ENCODE results near the gene MOBP. TPM values are rescaled to one million over a fixed set of nuclear protein-coding genes. Genes with fewer than 3 reads are reported as not detected.

The MOBP gene
- total RNA-seq, 2 donors from 2014 or later, result 0.34 TPM; not detected in 1

DNA sequence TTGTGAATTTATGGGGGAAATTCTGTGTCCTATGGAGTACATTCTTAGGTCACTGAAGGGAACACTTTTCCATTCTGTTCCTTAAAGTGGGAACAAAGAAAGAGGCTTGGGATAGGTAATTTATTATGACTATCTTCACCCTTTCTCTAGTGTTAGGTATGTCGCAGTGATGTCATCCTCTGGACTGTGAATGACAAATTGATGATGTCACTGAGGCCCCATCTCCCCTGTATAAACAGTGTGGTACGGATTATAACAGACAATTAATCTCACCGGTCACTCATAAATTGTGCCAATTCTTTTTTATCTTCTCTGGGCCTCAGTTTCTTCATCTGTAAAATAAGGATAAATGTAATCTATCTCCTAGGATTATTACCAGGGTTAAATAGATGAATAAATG, 23.5 kb downstream of the MOBP start:
- Mint-ChIP-seq H3K36me3 (ENCODE audit: insufficient read depth in 2 of 2) (no peaks in the 10 kb centered on the region), H3K4me1 (ENCODE audit: low read depth) (no peaks in the 10 kb centered on the region), H3K27me3 (ENCODE audit: low read depth) (peaks cover 24% of the 10 kb centered on the region), H3K9me3 (no peaks in the 10 kb centered on the region), H3K4me3 (no peak overlapping the region), H3K27ac (no peak overlapping the region)
- ATAC-seq (replicated peaks in 1 of 2) (no peak), DNase-seq (no peak)

DNA sequence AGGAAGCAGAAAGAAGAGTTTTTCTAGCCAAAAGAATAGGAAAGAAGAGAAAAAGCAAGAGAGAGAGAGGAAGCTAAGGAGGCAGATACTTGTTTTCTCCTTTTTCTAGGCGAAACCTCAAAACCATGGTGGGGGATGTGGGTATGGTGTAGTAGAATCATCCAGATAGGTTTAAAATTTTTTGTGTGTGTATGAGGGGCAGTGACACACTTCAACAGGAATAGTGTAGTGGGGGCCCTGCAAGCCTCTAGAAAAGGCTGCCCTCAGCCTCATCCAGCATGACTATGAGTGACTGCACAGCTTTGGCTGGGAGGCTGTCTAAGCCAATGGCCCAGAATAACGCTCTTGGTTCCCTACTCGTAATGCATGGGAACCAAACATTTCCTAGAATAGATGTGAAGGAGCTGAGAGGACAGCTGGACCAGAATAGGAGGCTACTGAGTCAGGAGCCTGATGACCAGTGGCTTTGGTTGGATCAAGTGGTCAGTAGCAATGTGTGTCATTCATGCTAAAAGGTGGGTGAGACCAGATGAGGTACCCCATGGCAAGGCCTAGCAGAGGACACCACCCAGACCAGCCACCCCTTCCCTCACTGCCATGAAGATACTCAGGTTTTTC, 24.4 kb downstream of the MOBP start:
- ATAC-seq (replicated peaks in 1 of 2), result no peak

DNA sequence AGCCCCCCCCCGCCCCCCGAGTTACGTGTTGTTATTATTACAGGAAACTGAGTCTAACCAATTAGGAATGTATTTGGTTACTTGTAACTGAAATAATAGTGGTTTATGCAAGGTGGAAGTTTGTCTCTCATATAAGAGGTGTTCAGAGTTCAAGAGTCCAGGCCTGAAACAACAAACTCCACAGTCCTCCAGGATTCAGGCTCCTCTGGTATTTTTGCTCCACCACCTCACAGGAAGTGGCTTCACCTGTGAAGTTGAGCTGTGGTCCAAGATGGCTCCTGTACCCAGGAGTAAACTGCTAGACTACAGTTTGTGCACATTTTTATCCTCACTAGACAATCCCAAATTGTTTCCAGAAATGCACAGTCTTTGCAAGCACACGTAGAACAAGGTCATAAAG, 27.3 kb downstream of the MOBP start:
- no peaks in the 10 kb centered on the region for H3K9me3 Mint-ChIP-seq
- no peak overlapping the region for H3K27ac Mint-ChIP-seq
- no peak for ATAC-seq (replicated peaks in 1 of 2)
- no peak for DNase-seq
- no peaks in the 10 kb centered on the region for H3K36me3 Mint-ChIP-seq (ENCODE audit: insufficient read depth in 2 of 2)
- peaks cover 5% of the 10 kb centered on the region for H3K4me1 Mint-ChIP-seq (ENCODE audit: low read depth)
- peaks cover 12% of the 10 kb centered on the region for H3K27me3 Mint-ChIP-seq (ENCODE audit: low read depth)
- H3K4me3 Mint-ChIP-seq, result no peak overlapping the region

More for the DNA sequence above, 24.4 kb downstream of the MOBP start:
- H3K4me3 Mint-ChIP-seq, result no peak overlapping the region
- no peaks in the 10 kb centered on the region for H3K4me1 Mint-ChIP-seq (ENCODE audit: low read depth)
- DNase-seq, result no peak
- H3K27ac Mint-ChIP-seq, result no peak overlapping the region
- no peaks in the 10 kb centered on the region for H3K36me3 Mint-ChIP-seq (ENCODE audit: insufficient read depth in 2 of 2)
- H3K27me3 Mint-ChIP-seq (ENCODE audit: low read depth), result peaks cover 24% of the 10 kb centered on the region
- H3K9me3 Mint-ChIP-seq, result no peaks in the 10 kb centered on the region

DNA sequence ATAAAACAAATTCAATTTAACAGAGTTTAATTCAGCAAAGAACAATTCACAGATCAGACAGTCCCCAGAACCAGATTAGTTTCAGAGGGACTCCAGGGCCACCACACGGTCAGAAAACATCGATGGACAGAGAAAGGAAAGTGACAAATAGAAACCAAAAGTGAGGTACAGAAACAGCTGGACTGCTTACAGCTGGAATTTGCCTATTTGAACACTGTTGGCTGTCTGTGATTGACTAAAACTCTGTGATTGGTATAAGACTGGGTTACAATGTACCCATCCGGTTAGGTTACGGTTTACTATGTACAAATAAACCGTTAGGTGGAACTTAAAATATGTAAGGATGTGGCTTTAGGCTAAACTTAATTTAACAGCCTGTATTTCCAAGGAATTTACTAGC, 30.3 kb downstream of the MOBP start:
- Mint-ChIP-seq H3K27ac (no peak overlapping the region), H3K36me3 (ENCODE audit: insufficient read depth in 2 of 2) (no peaks in the 10 kb centered on the region), H3K4me3 (no peak overlapping the region), H3K27me3 (ENCODE audit: low read depth) (peaks cover 25% of the 10 kb centered on the region), H3K9me3 (no peaks in the 10 kb centered on the region), H3K4me1 (ENCODE audit: low read depth) (peaks cover 5% of the 10 kb centered on the region)
- ATAC-seq (replicated peaks in 1 of 2) (no peak), DNase-seq (no peak)

DNA sequence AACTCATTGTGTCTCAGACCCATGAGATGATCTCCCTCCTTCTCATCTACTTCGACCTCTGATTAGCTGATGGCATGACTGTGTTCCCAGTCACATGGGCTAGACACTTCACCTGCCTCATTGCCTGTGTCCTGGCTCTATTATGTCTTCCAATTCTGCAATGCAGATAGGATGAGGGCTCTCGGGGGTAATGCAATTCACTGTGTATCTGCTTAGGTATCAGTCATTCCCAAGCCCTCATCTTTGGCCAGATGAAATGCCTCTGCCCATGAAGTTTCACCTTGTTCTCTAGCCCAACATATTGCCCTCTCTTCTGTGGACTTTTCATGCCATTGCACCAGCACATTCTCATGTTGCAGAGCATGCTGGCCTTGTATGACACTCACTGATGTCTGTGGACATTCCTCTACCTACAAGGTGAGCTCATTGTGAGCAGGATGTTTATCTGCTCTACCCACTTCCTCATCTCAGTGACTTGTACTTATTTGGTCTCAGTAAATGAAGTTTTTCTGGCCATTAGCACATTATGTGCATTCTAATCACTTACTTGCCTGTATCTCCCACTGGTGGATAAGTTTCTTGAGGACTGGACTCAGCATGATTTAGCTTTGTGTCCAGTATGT, 32.3 kb downstream of the MOBP start:
- H3K9me3 Mint-ChIP-seq, result no peaks in the 10 kb centered on the region
- H3K4me3 Mint-ChIP-seq, result no peak overlapping the region
- no peaks in the 10 kb centered on the region for H3K36me3 Mint-ChIP-seq (ENCODE audit: insufficient read depth in 2 of 2)
- peaks cover 44% of the 10 kb centered on the region for H3K27me3 Mint-ChIP-seq (ENCODE audit: low read depth)
- no peak for ATAC-seq (replicated peaks in 1 of 2)
- peaks cover 9% of the 10 kb centered on the region for H3K4me1 Mint-ChIP-seq (ENCODE audit: low read depth)
- DNase-seq, result no peak
- H3K27ac Mint-ChIP-seq, result no peak overlapping the region

DNA sequence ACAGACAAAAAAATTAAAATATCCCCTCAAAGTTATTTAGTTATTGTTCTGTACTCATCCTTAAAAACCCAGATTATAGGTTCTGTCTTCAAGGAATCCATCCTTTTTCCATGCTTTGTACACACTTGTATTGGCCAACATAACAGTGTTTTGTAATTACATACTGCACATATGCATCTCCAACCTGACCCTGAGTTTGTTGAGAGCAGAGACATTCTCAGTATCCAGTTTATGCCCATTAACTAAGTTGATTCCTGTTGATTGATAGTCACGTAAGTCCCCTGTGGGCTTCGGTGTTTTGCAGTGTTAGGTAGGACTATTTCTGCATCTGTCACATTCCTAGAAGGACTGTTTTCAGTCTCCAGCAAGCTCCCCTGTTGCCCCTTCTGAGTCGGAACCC, 33.6 kb downstream of the MOBP start:
- no peak overlapping the region for H3K27ac Mint-ChIP-seq
- no peaks in the 10 kb centered on the region for H3K9me3 Mint-ChIP-seq
- no peaks in the 10 kb centered on the region for H3K36me3 Mint-ChIP-seq (ENCODE audit: insufficient read depth in 2 of 2)
- no peak for ATAC-seq (replicated peaks in 1 of 2)
- H3K27me3 Mint-ChIP-seq (ENCODE audit: low read depth), result peaks cover 45% of the 10 kb centered on the region
- peaks cover 9% of the 10 kb centered on the region for H3K4me1 Mint-ChIP-seq (ENCODE audit: low read depth)
- no peak for DNase-seq
- H3K4me3 Mint-ChIP-seq, result no peak overlapping the region

DNA sequence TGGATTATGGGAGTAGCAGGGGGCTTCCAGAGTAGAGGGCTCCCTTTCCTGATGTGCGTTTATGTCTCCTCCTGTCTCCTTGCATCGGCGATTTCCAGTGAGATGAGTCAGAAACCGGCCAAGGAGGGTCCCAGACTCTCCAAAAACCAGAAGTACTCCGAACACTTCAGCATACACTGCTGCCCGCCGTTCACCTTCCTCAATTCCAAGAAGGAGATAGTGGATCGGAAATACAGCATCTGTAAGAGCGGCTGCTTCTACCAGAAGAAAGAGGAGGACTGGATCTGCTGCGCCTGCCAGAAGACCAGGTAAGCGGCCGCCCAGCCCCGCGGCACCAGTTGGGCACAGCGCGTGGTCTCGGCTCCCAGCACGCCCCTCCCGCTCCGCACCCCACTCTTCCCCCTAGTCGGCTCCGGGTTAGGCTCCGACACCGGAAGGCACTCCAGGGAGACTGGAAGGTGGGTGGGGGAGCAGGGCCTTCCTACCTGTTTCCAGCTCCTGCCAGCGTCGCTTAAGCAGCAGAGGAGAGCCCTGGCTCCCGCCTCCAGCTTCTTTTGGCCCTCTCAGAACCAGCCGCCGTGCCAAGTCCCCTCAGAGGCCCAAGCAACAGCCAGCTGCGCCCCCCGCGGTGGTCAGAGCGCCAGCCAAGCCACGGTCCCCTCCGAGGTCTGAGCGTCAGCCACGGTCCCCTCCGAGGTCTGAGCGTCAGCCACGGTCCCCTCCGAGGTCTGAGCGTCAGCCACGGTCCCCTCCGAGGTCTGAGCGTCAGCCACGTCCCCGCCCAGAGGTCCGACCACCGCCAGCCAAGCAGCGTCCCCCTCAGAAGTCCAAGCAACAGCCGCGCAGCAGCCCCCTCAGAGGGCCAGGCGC, 34.7 kb downstream of the MOBP start:
- peak in 1 of 2 donors; percentile 14 for ATAC-seq (replicated peaks in 1 of 2)
- Mint-ChIP-seq H3K4me3 (peak overlapping the region; percentile 28 to 31), H3K4me1 (ENCODE audit: low read depth) (peaks cover 9% of the 10 kb centered on the region), H3K9me3 (no peaks in the 10 kb centered on the region), H3K27me3 (ENCODE audit: low read depth) (peaks cover 45% of the 10 kb centered on the region), H3K27ac (no peak overlapping the region), H3K36me3 (ENCODE audit: insufficient read depth in 2 of 2) (no peaks in the 10 kb centered on the region)
- no peak for DNase-seq

DNA sequence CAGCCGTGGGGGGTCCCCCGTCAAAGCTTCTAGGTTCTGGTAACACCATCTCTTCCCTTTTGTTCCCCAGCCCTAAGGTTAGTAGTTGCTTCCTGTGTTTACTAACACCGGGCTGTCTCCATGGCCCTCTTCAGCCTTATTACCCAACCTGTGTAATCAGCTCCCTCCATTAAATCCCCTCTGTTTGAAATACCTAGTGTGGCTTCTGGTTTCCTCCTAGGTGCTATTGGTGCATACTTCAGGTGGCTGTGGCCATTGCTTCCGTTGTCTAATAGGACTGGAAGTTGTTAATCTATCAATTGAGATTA, 35.3 kb downstream of the MOBP start:
- H3K9me3 Mint-ChIP-seq, result no peaks in the 10 kb centered on the region
- no peak overlapping the region for H3K27ac Mint-ChIP-seq
- H3K4me3 Mint-ChIP-seq, result peak overlapping the region; percentile 24 to 28

DNA sequence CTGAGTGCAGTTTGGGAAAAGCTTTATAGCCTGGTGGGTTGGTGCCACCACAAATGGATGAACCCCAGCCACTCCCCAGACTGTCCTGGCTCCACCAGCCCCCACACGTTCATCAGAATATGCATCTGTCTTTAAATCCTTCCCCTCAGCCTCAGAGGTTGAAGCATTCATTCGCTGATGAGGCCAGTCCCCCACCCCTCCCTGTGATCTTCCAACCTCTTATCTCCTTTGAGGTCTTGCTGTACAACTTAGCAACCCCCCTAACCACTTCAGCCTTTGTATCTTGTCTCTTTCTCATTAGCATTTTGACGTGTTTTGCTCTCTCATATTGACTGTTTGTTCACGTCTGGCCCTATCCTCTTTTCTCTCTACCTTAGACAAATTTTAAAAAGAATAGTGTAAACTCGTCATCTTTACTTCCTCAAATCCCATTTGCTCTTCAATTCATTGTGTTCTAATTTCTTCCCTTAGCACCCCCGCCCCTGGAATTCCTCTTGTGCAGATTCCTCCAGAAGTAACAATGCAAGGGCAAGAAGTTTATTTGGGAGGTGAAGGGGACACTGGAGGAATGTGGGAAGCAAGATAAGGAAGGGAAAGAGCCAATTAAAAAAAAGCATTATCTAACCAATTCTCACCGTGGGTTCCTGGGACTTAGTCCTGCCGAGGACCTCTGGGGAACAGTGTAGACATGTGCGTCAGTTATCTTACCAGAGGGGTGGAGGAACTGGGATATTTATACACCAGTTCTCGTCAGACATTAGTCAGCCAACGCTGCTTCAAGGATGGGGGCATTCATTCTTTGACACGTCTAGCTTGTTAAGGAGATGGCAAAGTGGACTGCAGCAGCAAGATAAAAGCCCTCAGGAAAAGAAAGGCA, 38.6 kb downstream of the MOBP start:
- H3K36me3 Mint-ChIP-seq (ENCODE audit: insufficient read depth in 2 of 2), result no peaks in the 10 kb centered on the region
- no peaks in the 10 kb centered on the region for H3K9me3 Mint-ChIP-seq
- no peak for DNase-seq
- no peak overlapping the region for H3K4me3 Mint-ChIP-seq
- ATAC-seq (replicated peaks in 1 of 2), result no peak
- H3K27me3 Mint-ChIP-seq (ENCODE audit: low read depth), result peaks cover 27% of the 10 kb centered on the region
- H3K4me1 Mint-ChIP-seq (ENCODE audit: low read depth), result peaks cover 4% of the 10 kb centered on the region
- H3K27ac Mint-ChIP-seq, result no peak overlapping the region

More for the DNA sequence above, 35.3 kb downstream of the MOBP start:
- ATAC-seq (replicated peaks in 1 of 2), result no peak
- Mint-ChIP-seq H3K36me3 (ENCODE audit: insufficient read depth in 2 of 2) (no peaks in the 10 kb centered on the region), H3K27me3 (ENCODE audit: low read depth) (peaks cover 45% of the 10 kb centered on the region), H3K4me1 (ENCODE audit: low read depth) (peaks cover 9% of the 10 kb centered on the region)
- DNase-seq, result no peak

DNA sequence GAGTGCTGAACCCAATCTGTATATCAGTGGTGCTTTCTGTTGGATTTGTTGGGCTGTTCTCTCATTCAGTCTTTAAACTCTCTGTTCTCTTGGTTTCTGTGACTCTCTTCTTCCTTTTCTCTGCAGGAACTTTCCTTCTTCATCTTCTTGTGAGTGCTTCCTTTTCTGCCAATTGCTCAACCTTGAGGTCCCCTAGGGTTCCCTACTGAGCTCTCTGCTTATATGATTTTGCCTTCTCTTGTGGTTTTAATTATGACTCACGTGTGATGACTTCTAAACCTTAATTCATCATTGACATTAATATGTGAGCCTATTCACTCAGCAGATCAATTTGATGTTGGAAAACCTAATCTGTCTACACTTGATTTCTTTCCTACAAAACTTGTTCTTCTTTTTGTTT, 39.4 kb downstream of the MOBP start:
- no peak for DNase-seq
- Mint-ChIP-seq H3K36me3 (ENCODE audit: insufficient read depth in 2 of 2) (no peaks in the 10 kb centered on the region), H3K4me3 (no peak overlapping the region), H3K27ac (no peak overlapping the region), H3K27me3 (ENCODE audit: low read depth) (peaks cover 22% of the 10 kb centered on the region), H3K4me1 (ENCODE audit: low read depth) (peaks cover 4% of the 10 kb centered on the region), H3K9me3 (no peaks in the 10 kb centered on the region)
- peak in 1 of 2 donors; percentile 29 for ATAC-seq (replicated peaks in 1 of 2)

DNA sequence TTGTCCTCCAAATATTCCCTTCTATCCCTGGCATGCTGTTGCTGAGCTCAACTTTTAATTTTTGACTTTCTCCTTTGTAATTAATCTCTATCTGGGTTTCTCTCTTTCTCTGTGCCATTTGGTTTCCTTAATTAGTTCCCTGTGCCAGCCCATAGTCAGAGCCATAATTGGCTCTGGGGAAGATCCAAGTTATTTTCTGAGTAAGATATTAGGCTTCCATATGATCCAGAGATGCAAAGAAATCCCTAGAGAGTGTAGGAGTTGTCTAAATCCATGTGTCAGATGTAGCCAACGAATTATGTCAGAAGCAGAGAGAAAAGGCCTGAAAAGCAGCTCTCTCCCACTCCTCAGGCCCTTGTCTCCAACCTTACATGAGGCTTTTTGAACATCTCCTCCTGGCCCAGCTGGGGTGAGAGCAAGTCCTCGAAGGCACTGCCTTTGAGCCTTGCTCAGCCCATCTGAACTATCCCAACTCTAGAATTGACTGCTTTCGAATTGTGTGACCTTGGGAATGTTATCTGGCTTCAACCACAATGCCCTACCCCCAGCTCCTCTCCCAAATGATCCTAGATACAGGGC, 46.4 kb downstream of the MOBP start:
- H3K9me3 Mint-ChIP-seq, result no peaks in the 10 kb centered on the region
- ATAC-seq (replicated peaks in 1 of 2), result no peak
- H3K4me3 Mint-ChIP-seq, result no peak overlapping the region
- peaks cover 22% of the 10 kb centered on the region for H3K27me3 Mint-ChIP-seq (ENCODE audit: low read depth)
- no peak for DNase-seq
- no peaks in the 10 kb centered on the region for H3K36me3 Mint-ChIP-seq (ENCODE audit: insufficient read depth in 2 of 2)
- H3K4me1 Mint-ChIP-seq (ENCODE audit: low read depth), result no peaks in the 10 kb centered on the region
- no peak overlapping the region for H3K27ac Mint-ChIP-seq

DNA sequence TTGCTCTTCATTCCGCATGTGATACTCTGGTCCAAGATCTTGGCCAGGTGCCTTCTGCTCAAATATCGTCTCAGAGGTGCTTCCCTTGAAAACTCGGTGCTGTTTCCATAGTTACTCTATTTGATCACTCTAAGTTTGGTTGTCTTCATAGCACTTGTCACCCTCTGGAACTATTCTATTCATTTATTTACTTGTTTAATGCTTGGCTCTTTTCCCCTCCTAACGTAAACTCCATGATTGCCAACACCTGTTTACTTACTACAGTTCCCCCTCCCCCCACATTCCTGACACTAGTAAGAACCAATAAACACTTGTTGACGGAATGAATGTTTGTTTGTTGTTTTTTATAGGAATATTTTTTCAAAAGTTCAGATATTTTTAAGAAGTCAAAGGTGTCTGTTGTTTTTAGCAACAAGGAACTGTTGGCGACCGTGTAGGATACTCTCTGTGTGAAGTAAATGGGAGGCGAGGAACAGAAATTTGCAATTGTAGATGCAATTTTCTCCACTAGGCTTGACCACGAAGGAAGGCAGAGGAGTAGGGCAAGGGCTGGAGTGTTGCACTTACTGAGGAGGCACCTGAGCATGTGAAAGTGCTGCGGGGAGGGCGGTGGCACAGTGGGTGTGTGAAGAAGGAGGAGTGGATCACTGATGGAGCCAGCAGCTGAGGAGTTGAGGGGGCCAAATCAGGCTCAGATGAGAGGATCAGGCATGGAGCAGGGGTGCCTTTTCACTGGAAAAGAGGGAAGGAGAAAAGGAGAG, 48.4 kb downstream of the MOBP start:
- no peak for ATAC-seq (replicated peaks in 1 of 2)
- DNase-seq, result no peak
- H3K36me3 Mint-ChIP-seq (ENCODE audit: insufficient read depth in 2 of 2), result no peaks in the 10 kb centered on the region
- no peak overlapping the region for H3K4me3 Mint-ChIP-seq
- no peaks in the 10 kb centered on the region for H3K4me1 Mint-ChIP-seq (ENCODE audit: low read depth)
- H3K27me3 Mint-ChIP-seq (ENCODE audit: low read depth), result peaks cover 42% of the 10 kb centered on the region
- H3K9me3 Mint-ChIP-seq, result no peaks in the 10 kb centered on the region
- H3K27ac Mint-ChIP-seq, result no peak overlapping the region

All from activated T-cell treated with anti-CD3 and anti-CD28 coated beads, Interleukin-2, amount 50 U/mL, for 72 hours (primary cell).